ENCODE measurements around the gene SEPHS1. TPM values are rescaled to one million over a fixed set of nuclear protein-coding genes. Genes with fewer than 3 reads are reported as not detected.

The SEPHS1 gene
- total and polyA plus RNA-seq, 2 donors (not counting 1 experiment from before 2014, with no cell fraction given), result 14.7 to 29.1 TPM

- H3K27ac ChIP-seq (ENCODE audit: low read length in 2 of 2), result no peak overlapping the region
- no peak overlapping the region for H3K4me2 ChIP-seq (replicated peaks; ENCODE audit: low read depth, low read length, poor library complexity, severe bottlenecking)
- no peaks in the 10 kb centered on the region for H3K36me3 ChIP-seq (replicated peaks in 1 of 2; ENCODE audit: control extremely low read depth in 1 of 2, control insufficient read depth in 1 of 2, extremely low read depth in 1 of 2, insufficient read depth in 2 of 2, low read length in 1 of 2)
- H3K9me3 Mint-ChIP-seq (ENCODE audit: insufficient read depth), result no peaks in the 10 kb centered on the region
- H3K27ac Mint-ChIP-seq, result no peak overlapping the region
- H2AFZ ChIP-seq (ENCODE audit: insufficient read depth, low read depth, low read length, poor library complexity, severe bottlenecking), result no peak overlapping the region
- DNase-seq (no peak), ATAC-seq (ENCODE audit: low read depth) (no peak)
- H3K9me3 ChIP-seq (ENCODE audit: control extremely low read depth in 1 of 3, control insufficient read depth in 2 of 3, insufficient read depth in 1 of 3, low read length in 2 of 3), result no peaks in the 10 kb centered on the region
- no peaks in the 10 kb centered on the region for H3K4me1 ChIP-seq (ENCODE audit: control insufficient read depth in 2 of 2, insufficient read depth in 2 of 2, low read length in 2 of 2)
- no peaks in the 10 kb centered on the region for H3K79me2 ChIP-seq (ENCODE audit: control insufficient read depth, insufficient read depth, low read length)
- peaks cover 17% of the 10 kb centered on the region for H3K27me3 Mint-ChIP-seq
- TF ChIP-seq, protein P1, sequence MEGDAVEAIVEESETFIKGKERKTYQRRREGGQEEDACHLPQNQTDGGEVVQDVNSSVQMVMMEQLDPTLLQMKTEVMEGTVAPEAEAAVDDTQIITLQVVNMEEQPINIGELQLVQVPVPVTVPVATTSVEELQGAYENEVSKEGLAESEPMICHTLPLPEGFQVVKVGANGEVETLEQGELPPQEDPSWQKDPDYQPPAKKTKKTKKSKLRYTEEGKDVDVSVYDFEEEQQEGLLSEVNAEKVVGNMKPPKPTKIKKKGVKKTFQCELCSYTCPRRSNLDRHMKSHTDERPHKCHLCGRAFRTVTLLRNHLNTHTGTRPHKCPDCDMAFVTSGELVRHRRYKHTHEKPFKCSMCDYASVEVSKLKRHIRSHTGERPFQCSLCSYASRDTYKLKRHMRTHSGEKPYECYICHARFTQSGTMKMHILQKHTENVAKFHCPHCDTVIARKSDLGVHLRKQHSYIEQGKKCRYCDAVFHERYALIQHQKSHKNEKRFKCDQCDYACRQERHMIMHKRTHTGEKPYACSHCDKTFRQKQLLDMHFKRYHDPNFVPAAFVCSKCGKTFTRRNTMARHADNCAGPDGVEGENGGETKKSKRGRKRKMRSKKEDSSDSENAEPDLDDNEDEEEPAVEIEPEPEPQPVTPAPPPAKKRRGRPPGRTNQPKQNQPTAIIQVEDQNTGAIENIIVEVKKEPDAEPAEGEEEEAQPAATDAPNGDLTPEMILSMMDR (IDR thresholded peaks at IDR 0.05), result no peak
- TF ChIP-seq EZH2 (IDR thresholded peaks at IDR 0.05; ENCODE audit: borderline replicate concordance, insufficient read depth, low read depth, low read length, poor library complexity, severe bottlenecking), result no peak
- H4K20me1 ChIP-seq (ENCODE audit: control insufficient read depth, insufficient read depth, low read length, poor library complexity, severe bottlenecking), result no peaks in the 10 kb centered on the region
- CTCF ChIA-PET, result interaction anchor here (0.6 to 1.7 kb wide), 3 partner anchors 12 to 438 kb away, joined by 3 to 5 read pairs (median 4); no protein-coding TSS in a partner anchor
- no peaks in the 10 kb centered on the region for H3K4me1 Mint-ChIP-seq
- intact Hi-C loops (cut with micrococcal nuclease), result no loop called here
- POLR2A ChIA-PET, result no interaction called here
- 70% methylated on average over 4 of the region's 7 CpGs for WGBS (ENCODE audit: insufficient coverage)
- no peaks in the 10 kb centered on the region for H3K27me3 ChIP-seq (replicated peaks in 1 of 4; ENCODE audit: control extremely low read depth in 1 of 4, control insufficient read depth in 3 of 4, insufficient read depth in 4 of 4, low read length in 3 of 4)
- no peak overlapping the region for H3K9ac ChIP-seq (ENCODE audit: low read length)
- no peak overlapping the region for H3K4me3 Mint-ChIP-seq
- H3K4me3 ChIP-seq (ENCODE audit: control extremely low read depth in 1 of 5, extremely low read depth in 1 of 5, insufficient read depth in 1 of 5, low read depth in 2 of 5, low read length in 4 of 5), result no peak overlapping the region
Measured at GRCh38 chr10:13360587-13360986, 12.5 kb upstream of the SEPHS1 start.

DNA sequence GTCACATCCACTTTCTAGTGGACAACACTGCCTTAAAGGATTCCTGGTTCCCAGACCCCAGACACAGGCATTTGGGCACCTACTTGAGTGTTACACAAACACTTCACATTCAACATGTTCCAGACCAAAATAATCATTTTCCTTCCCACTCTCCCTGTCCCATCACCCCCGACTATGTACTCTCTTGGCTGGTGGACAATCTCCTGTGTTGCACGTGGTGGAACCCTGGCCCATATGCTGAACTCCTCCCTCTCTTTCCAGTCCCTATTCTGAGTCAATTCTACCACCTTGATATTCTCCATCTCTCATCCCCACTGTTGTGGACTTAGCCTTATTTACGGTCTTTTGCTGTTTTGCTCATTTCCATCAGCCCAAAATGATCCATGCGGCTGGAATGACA lies 8.3 kb upstream of the SEPHS1 start:
- no peaks in the 10 kb centered on the region for H3K9me3 Mint-ChIP-seq (ENCODE audit: insufficient read depth)
- intact Hi-C loops (cut with micrococcal nuclease), result no loop called here
- H3K4me1 ChIP-seq (ENCODE audit: control insufficient read depth in 2 of 2, insufficient read depth in 2 of 2, low read length in 2 of 2), result peaks cover 5% of the 10 kb centered on the region in 2 donors
- ChIA-PET POLR2A (no interaction called here), CTCF (no interaction called here)
- H3K4me3 ChIP-seq (ENCODE audit: control extremely low read depth in 1 of 5, extremely low read depth in 1 of 5, insufficient read depth in 1 of 5, low read depth in 2 of 5, low read length in 4 of 5), result no peak overlapping the region
- H3K27ac Mint-ChIP-seq, result no peak overlapping the region
- no peaks in the 10 kb centered on the region for H3K9me3 ChIP-seq (ENCODE audit: control extremely low read depth in 1 of 3, control insufficient read depth in 2 of 3, insufficient read depth in 1 of 3, low read length in 2 of 3)
- no peak overlapping the region for H3K9ac ChIP-seq (ENCODE audit: low read length)
- H2AFZ ChIP-seq (ENCODE audit: insufficient read depth, low read depth, low read length, poor library complexity, severe bottlenecking), result no peak overlapping the region
- TF ChIP-seq, protein P1 (IDR thresholded peaks at IDR 0.05), result no peak
- TF ChIP-seq EZH2 (IDR thresholded peaks at IDR 0.05; ENCODE audit: borderline replicate concordance, insufficient read depth, low read depth, low read length, poor library complexity, severe bottlenecking), result no peak
- peaks cover 0 to 18% (median 2%) of the 10 kb centered on the region in 4 experiments for H3K27me3 ChIP-seq (replicated peaks in 1 of 4; ENCODE audit: control extremely low read depth in 1 of 4, control insufficient read depth in 3 of 4, insufficient read depth in 4 of 4, low read length in 3 of 4)
- WGBS (ENCODE audit: insufficient coverage), result 88% methylated on average over 4 of the region's 4 CpGs
- no peaks in the 10 kb centered on the region for H3K79me2 ChIP-seq (ENCODE audit: control insufficient read depth, insufficient read depth, low read length)
- peaks cover 20% of the 10 kb centered on the region for H3K27me3 Mint-ChIP-seq
- H3K4me1 Mint-ChIP-seq, result peaks cover 13% of the 10 kb centered on the region
- H4K20me1 ChIP-seq (ENCODE audit: control insufficient read depth, insufficient read depth, low read length, poor library complexity, severe bottlenecking), result no peaks in the 10 kb centered on the region
- DNase-seq (no peak), ATAC-seq (ENCODE audit: low read depth) (no peak)
- H3K27ac ChIP-seq (ENCODE audit: low read length in 2 of 2), result no peak overlapping the region
- H3K4me2 ChIP-seq (replicated peaks; ENCODE audit: low read depth, low read length, poor library complexity, severe bottlenecking), result no peak overlapping the region
- H3K36me3 ChIP-seq (replicated peaks in 1 of 2; ENCODE audit: control extremely low read depth in 1 of 2, control insufficient read depth in 1 of 2, extremely low read depth in 1 of 2, insufficient read depth in 2 of 2, low read length in 1 of 2), result no peaks in the 10 kb centered on the region
- H3K4me3 Mint-ChIP-seq, result no peak overlapping the region
